CD4-positive, alpha-beta T cell (primary cell): ENCODE measurements around the gene NR2F1. TPM values are rescaled to one million over a fixed set of nuclear protein-coding genes. Genes with fewer than 3 reads are reported as not detected.
A peak's percentile ranks its signal among the peaks of the same experiment; 100 is the strongest.

Source experiments
- ATAC-seq: fragments of 200-7000 bp; cut with Tn5 transposase; one replicate; pipeline ENCODE4 v1.10.0; 2022; ENCODE audit warnings: mild to moderate bottlenecking; ENCODE audit not compliant: poor library complexity
- CTCF ChIA-PET: fragments of 350-600 bp; sonication (Branson Sonifier 250); formaldehyde crosslinking; loops from one replicate; lab custom pipeline; 2021; ENCODE audit warnings: antibody characterized with exemption, inconsistent platforms; lab: Charles Lee
- POLR2A ChIA-PET: fragments of 350-600 bp; sonication (Branson Sonifier 250); formaldehyde crosslinking; loops from one replicate; lab custom pipeline; 2021; ENCODE audit warnings: antibody characterized with exemption, inconsistent platforms; lab: Charles Lee
- DNase-seq, 14 experiments: peaks; one replicate each; pipeline ENCODE4 v3.0.0-alpha.2; 2013 to 2020; ENCODE audit warnings: mixed read lengths in 2 of 14
- H3K27ac ChIP-seq, 2 donors: one replicate each; pipeline versions ENCODE4 v1.5.1 to v1.7.0; 2013; ENCODE audit warnings: low read length in 2 of 2, low read depth in 1 of 2, mild to moderate bottlenecking in 1 of 2
- H3K27me3 ChIP-seq, 2 experiments: 1 replicate in 1 of 2; 2 replicates in 1 of 2; pipeline versions ENCODE4 v1.6.1 to v1.7.0; 2013; ENCODE audit warnings: low read length in 2 of 2, control low read depth in 1 of 2, mild to moderate bottlenecking in 1 of 2, moderate library complexity in 1 of 2; ENCODE audit not compliant: insufficient read depth in 2 of 2, control insufficient read depth in 1 of 2
- H3K36me3 ChIP-seq: one replicate; pipeline ENCODE4 v1.6.1; 2013; ENCODE audit warnings: low read length, control low read depth; ENCODE audit not compliant: insufficient read depth
- H3K4me1 ChIP-seq: one replicate; pipeline ENCODE4 v1.6.1; 2013; ENCODE audit warnings: low read length, control low read depth; ENCODE audit not compliant: insufficient read depth
- H3K4me3 ChIP-seq: one replicate; pipeline ENCODE4 v1.5.1; 2013; ENCODE audit warnings: mild to moderate bottlenecking, low read length, moderate library complexity
- H3K9me3 ChIP-seq, 2 experiments: 1 replicate in 1 of 2; 2 replicates in 1 of 2; pipeline versions ENCODE4 v1.6.1 to v1.7.0; 2013; ENCODE audit warnings: low read length in 2 of 2, mild to moderate bottlenecking in 2 of 2, control low read depth in 1 of 2, moderate library complexity in 1 of 2; ENCODE audit not compliant: control insufficient read depth in 1 of 2, insufficient read depth in 1 of 2
- H3K27ac Mint-ChIP-seq: one replicate; pipeline ENCODE4 v1.8.0; 2020; ENCODE audit warnings: mixed read lengths
- H3K27me3 Mint-ChIP-seq: one replicate; pipeline ENCODE4 v1.8.0; 2021; ENCODE audit warnings: mixed read lengths
- H3K36me3 Mint-ChIP-seq: one replicate; pipeline ENCODE4 v1.8.0; 2021; ENCODE audit warnings: low read depth, mixed read lengths
- H3K4me1 Mint-ChIP-seq: one replicate; pipeline ENCODE4 v1.8.0; 2021; ENCODE audit warnings: low read depth, mixed read lengths
- H3K4me3 Mint-ChIP-seq: one replicate; pipeline ENCODE4 v1.8.0; 2020; ENCODE audit warnings: mild to moderate bottlenecking, mixed read lengths
- H3K9me3 Mint-ChIP-seq: one replicate; pipeline ENCODE4 v1.8.0; 2020; ENCODE audit warnings: mixed read lengths
- CTCF ChIP-seq: fragments of 200-600 bp; IDR thresholded peaks from one replicate; pipeline ENCODE4 v1.8.0; 2022; ENCODE audit warnings: antibody characterized with exemption, mild to moderate bottlenecking
- intact Hi-C, 2 experiments: fragments of 100-400 bp; cut with DNase I in 1 of 2; cut with micrococcal nuclease in 1 of 2; formaldehyde crosslinking; loops; one replicate each; pipeline versions ENCODE4 v1.15.1 to v1.9.0; 2023 to 2025; cut with DNase I, micrococcal nuclease
- total RNA-seq, 174 experiments: library from RNA in 2 of 174; stranded (reverse) in 2 of 174; gene quantifications; one replicate each; pipeline ENCODE4 v1.2.3 and lab custom pipeline; 2021 to 2026

The NR2F1 gene
- total RNA-seq, 2 experiments from 2014 or later = not detected

DNA sequence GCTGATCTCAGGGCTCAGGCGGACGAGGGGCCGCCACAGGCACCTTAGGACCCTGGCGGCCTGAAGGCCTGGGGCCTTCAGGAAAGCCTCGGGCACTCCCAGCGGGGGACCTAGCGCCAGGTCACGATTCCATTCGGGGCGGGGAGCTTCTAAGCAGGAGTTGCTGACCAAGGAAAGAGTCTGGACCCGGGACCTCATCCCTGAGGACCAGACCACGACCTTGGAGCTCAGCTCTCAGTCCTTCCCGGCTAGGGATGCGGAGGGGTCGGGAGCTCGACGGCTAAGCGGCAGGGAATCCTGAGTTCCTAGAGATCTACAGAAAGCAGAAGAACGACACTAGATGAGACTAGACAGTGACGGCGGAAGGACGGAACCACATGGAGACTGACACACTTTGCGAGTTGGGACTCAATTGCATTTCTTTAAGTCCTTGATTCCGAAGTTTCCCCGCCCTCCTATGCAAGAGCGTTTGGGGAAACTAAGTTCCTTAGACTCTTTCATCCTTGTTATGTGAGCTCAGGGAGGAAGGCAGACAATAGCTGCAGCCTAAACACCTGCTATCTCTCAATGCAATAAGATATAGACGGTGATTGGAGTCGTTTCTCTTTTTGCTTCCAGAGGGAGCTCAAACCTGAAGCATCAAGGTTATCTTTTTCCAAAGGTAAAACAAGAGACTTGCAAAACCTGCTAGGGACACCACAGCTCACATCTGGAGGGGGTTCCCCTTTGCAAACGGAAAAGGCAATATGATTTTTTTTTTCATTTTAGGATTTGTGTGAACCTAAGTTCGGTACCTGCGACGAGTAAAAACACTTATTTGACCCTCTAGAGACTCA is 11.7 kb upstream of the NR2F1 start:
- intact Hi-C loops = no loop called here
- H3K4me3 ChIP-seq = peak overlapping the region; percentile 17
- no peak for DNase-seq
- TF ChIP-seq CTCF = no peak
- H3K4me1 Mint-ChIP-seq = peaks cover 25% of the 10 kb centered on the region
- peaks cover 67 to 96% of the 10 kb centered on the region in 2 experiments for H3K27me3 ChIP-seq
- peaks cover 90% of the 10 kb centered on the region for H3K27me3 Mint-ChIP-seq
- H3K27ac Mint-ChIP-seq = no peak overlapping the region
- peaks cover 36% of the 10 kb centered on the region for H3K4me1 ChIP-seq
- no peaks in the 10 kb centered on the region for H3K9me3 Mint-ChIP-seq
- H3K36me3 Mint-ChIP-seq = no peaks in the 10 kb centered on the region
- ChIA-PET POLR2A (no interaction called here), CTCF (no interaction called here)
- H3K4me3 Mint-ChIP-seq = peak overlapping the region; percentile 25
- no peaks in the 10 kb centered on the region for H3K36me3 ChIP-seq
- no peak for ATAC-seq
- no peak overlapping the region for H3K27ac ChIP-seq
- H3K9me3 ChIP-seq = peaks cover 0 to 33% of the 10 kb centered on the region in 2 experiments

- no peak for TF ChIP-seq CTCF
- intact Hi-C loops = no loop called here
- POLR2A ChIA-PET = no interaction called here
- H3K9me3 ChIP-seq = peaks cover 0 to 33% of the 10 kb centered on the region in 2 experiments
- Mint-ChIP-seq H3K9me3 (no peaks in the 10 kb centered on the region), H3K4me1 (peaks cover 25% of the 10 kb centered on the region), H3K36me3 (no peaks in the 10 kb centered on the region), H3K27me3 (peaks cover 91% of the 10 kb centered on the region), H3K4me3 (no peak overlapping the region), H3K27ac (no peak overlapping the region)
- CTCF ChIA-PET = no interaction called here
- DNase-seq (no peak), ATAC-seq (no peak)
- H3K36me3 ChIP-seq = no peaks in the 10 kb centered on the region
- peaks cover 36% of the 10 kb centered on the region for H3K4me1 ChIP-seq
- H3K27ac ChIP-seq = no peak overlapping the region
- no peak overlapping the region for H3K4me3 ChIP-seq
- peaks cover 70 to 98% of the 10 kb centered on the region in 2 experiments for H3K27me3 ChIP-seq
These were observed 10.9 kb upstream of the NR2F1 start for GRCh38 chr5:93572101-93572607.

DNA sequence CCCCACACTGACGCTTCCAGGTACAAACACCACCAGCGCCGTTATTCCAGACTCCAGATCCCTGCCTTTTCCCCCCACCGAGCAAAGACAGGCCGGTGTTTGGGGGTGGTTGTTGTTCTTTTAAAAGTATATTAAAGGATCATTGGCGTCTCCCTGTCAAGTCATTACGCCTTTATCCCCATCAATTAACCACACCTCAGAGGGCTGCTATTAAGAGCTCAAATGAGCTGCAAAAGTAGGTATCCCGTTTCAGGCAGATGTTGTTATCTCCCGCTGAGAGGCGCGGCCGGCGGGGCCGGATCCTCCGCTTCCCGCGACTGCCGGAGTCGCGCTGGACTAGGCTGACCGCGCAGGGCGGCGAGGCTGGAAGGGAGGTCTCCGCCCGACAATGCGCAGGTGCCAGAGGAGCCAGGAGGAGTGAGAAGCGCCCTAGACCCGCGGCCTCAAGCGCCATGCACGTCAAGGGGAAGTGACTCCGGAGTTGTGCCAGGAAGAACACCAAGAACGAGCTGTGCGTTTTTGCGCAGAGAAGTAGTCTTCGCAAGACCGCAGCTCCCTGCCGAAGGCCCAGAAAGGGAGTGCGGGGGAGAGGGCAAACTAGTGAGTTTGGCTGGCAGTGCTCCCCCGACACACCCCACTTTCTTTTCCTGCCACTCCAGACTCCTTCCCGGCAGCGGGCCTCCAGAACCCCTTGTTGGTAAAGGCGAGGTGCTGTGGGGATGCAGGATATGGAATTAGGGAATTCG is 10.2 kb upstream of the NR2F1 start:
- POLR2A ChIA-PET = no interaction called here
- no peak for ATAC-seq
- Mint-ChIP-seq H3K9me3 (no peaks in the 10 kb centered on the region), H3K4me1 (peaks cover 25% of the 10 kb centered on the region), H3K4me3 (no peak overlapping the region), H3K36me3 (no peaks in the 10 kb centered on the region), H3K27ac (no peak overlapping the region), H3K27me3 (peaks cover 91% of the 10 kb centered on the region)
- intact Hi-C loops = no loop called here
- no peak for DNase-seq
- Histone ChIP-seq H3K36me3 (no peaks in the 10 kb centered on the region), H3K4me1 (peaks cover 36% of the 10 kb centered on the region), H3K9me3 (peaks cover 0 to 33% of the 10 kb centered on the region in 2 experiments), H3K4me3 (no peak overlapping the region), H3K27ac (no peak overlapping the region), H3K27me3 (peaks cover 75 to 98% of the 10 kb centered on the region in 2 experiments)
- CTCF ChIA-PET = no interaction called here
- TF ChIP-seq CTCF = no peak
